Esophagus muscularis mucosa (tissue), 4 donors: ENCODE results near the gene NDRG3.

ENCODE experiments used
- EP300 ChIP-seq: sonication (generic); formaldehyde crosslinking; IDR thresholded peaks from one replicate; pipeline ENCODE4 v1.6.1; 2017; ENCODE audit warnings: antibody characterized with exemption
- POLR2AphosphoS5 ChIP-seq, 2 donors: sonication (generic); formaldehyde crosslinking; IDR thresholded peaks; one replicate each; pipeline ENCODE4 v1.6.1; 2017; ENCODE audit warnings: antibody characterized with exemption in 2 of 2
- TF ChIP-seq, protein P1 (sequence below), 3 experiments: fragments of 200-600 bp in 2 of 3; fragments of 450-650 bp in 1 of 3; sonication (generic) in 2 of 3; IDR thresholded peaks; one replicate each; pipeline ENCODE4 v1.5.1; 2017 to 2019; ENCODE audit warnings: antibody characterized with exemption in 3 of 3, mild to moderate bottlenecking in 2 of 3, moderate library complexity in 1 of 3

DNA sequence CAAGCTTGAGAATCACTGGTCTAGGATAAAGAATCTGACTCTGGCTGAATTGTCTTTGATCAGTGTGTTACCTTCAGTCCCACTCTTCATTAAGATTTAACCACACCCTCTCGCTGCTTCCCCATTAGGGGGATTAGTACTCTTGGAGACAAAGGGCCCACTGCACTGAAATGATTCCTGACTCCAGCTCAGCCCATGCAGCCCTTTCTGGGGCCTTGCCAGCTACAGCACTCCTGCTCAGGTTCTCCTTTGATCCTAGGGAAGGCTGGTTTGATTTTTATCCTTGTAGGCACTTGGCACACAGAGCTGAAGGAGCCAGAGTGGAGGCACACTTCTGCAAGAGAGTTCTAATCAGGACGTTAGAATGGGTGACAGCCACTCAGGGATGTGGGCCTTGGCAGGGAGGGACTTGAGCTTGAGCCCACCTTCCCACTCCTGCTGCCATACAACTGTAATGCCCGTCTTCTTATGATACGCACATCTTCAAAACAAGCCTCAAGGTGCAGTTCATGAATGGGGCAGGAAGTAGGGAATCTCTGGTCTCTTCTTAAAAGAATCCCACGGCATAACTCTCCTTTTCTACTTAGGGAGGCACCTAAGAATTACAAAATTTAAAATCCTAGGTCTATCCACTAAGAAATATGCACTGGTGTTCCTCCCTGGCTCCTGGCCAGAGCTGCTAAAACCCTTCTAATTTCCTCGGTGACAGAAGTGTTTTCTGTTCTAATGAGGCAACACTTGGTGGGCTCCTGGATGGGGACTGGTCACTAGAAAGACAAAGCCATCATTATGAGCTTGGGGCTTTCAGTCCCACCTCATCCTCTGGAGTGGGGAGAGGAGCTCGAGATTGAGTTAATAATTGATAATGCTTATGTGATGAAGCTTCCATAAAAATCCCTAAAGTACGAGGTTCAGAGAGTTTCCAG, 98.4 kb downstream of the NDRG3 start:
- TF ChIP-seq, protein P1, sequence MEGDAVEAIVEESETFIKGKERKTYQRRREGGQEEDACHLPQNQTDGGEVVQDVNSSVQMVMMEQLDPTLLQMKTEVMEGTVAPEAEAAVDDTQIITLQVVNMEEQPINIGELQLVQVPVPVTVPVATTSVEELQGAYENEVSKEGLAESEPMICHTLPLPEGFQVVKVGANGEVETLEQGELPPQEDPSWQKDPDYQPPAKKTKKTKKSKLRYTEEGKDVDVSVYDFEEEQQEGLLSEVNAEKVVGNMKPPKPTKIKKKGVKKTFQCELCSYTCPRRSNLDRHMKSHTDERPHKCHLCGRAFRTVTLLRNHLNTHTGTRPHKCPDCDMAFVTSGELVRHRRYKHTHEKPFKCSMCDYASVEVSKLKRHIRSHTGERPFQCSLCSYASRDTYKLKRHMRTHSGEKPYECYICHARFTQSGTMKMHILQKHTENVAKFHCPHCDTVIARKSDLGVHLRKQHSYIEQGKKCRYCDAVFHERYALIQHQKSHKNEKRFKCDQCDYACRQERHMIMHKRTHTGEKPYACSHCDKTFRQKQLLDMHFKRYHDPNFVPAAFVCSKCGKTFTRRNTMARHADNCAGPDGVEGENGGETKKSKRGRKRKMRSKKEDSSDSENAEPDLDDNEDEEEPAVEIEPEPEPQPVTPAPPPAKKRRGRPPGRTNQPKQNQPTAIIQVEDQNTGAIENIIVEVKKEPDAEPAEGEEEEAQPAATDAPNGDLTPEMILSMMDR (IDR thresholded peaks at IDR 0.05), result no peak
- TF ChIP-seq EP300, result no peak
- no peak for TF ChIP-seq POLR2AphosphoS5 (IDR thresholded peaks at IDR 0.05)
